ENCODE measurements around the gene GALNT11.
"Not testable (repeated sequence)": the region's sequence is repeated elsewhere in the genome, so short reads cannot be mapped to it uniquely, and the experiment has no call there.

The GALNT11 gene

DNA sequence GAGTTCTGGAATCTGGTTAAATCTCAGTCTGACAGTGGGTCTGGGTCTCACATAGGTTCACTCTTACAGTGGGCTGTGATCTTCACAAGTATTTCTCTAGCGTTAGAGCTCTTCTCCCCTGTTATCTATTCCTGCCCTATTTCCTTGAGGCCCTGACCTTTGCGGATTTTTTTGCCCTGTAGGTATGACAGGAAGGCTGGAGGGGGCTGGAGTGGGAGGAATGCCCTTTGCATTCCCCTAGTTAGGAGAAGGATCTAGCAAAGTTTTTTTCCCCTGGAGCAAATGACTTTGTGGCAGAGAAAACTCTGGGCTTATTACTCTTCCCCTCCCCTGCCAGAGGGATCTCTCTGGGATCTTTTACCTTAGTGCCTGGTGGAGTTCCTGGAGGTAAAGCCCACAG lies 49.2 kb downstream of the GALNT11 start:
- DNase-seq (ENCODE audit: low read depth in 2 of 2, low spot score in 1 of 2): no peak

DNA sequence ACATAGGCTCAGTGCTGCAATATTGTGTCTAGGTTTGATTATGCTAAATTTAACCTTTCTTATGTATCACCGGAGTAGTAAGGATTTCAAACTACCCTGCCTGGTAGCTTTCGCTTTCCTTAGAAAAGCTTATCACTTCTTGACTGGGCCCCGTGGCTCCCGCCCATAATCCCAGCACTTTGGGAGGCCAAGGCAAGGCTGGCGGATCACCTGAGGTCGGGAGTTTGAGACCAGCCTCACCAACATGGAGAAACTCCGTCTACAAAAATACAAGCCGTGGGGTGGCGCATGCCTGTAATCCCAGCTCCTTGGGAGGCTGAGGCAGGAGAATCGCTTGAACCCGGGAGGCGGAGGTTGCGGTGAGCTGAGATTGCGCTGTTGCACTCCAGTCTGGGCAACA lies 49.9 kb downstream of the GALNT11 start:
- DNase-seq (ENCODE audit: low read depth in 2 of 2, low spot score in 1 of 2): not testable (repeated sequence)

- DNase-seq (ENCODE audit: low read depth in 2 of 2, low spot score in 1 of 2): no peak
These were observed 50.9 kb downstream of the GALNT11 start for GRCh38 chr7:152076324-152076821.

DNA sequence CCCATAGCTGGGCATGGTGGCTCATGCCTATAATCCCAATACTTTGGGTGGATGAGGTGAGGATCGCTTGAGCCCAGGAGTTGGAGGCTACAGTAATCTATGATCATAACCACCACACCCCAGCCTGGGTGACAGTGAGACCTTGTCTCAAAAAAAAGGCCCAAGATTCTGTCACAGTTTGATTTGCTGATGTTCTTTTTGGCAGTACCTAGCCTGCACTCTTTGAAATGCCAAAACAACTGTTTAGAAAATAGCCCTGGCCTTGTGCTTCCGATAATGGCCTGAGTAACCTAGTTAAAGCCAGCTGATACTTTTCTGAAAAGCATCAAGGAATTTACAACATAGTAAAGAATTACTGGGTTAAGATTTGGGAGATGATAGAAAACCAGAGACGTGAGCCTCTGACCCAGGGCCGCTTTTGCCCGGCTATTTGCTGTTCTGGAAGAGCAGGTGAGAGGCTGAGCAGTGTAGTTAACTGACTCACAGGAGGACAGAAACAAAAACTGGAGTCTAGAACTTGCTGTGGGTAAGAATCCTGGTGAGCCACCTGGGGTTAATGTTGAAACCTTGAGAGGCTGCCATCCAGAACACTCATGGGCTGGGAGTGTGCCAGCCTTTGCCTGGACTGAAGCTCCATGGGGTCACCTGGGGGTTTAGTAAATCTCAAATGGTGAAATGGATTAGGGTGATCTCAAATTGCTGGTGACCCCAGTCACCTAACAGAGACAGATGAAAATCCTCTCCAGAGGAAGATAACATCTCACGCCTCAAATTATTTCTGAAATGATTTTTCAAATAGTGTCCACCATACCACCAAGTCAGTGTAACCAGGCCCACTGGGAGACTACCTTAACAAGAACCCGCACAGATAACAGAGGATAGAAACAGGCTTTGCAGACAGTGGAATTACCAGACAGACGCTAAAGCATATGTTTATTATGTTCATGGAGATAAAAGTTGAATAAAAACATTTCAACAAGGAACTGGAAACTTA lies 51.8 kb downstream of the GALNT11 start:
- DNase-seq (ENCODE audit: low read depth in 2 of 2, low spot score in 1 of 2): no peak

GRCh38 chr7:152078025-152078424 lies 52.6 kb downstream of the GALNT11 start:
- no peak for DNase-seq (ENCODE audit: low read depth in 2 of 2, low spot score in 1 of 2)

GRCh38 chr7:152078786-152079185 lies 53.3 kb downstream of the GALNT11 start:
- no peak for DNase-seq (ENCODE audit: low read depth in 2 of 2, low spot score in 1 of 2)

GRCh38 chr7:152081088-152081487 lies 55.6 kb downstream of the GALNT11 start:
- DNase-seq (ENCODE audit: low read depth in 2 of 2, low spot score in 1 of 2): no peak

- DNase-seq (ENCODE audit: low read depth in 2 of 2, low spot score in 1 of 2): not testable (repeated sequence)
These were observed 56.7 kb downstream of the GALNT11 start for GRCh38 chr7:152082073-152082721.

GRCh38 chr7:152085131-152085530 lies 59.7 kb downstream of the GALNT11 start:
- no peak for DNase-seq (ENCODE audit: low read depth in 2 of 2, low spot score in 1 of 2)

- no peak for DNase-seq (ENCODE audit: low read depth in 2 of 2, low spot score in 1 of 2)
These were observed 61.0 kb downstream of the GALNT11 start for GRCh38 chr7:152086513-152086912.

DNA sequence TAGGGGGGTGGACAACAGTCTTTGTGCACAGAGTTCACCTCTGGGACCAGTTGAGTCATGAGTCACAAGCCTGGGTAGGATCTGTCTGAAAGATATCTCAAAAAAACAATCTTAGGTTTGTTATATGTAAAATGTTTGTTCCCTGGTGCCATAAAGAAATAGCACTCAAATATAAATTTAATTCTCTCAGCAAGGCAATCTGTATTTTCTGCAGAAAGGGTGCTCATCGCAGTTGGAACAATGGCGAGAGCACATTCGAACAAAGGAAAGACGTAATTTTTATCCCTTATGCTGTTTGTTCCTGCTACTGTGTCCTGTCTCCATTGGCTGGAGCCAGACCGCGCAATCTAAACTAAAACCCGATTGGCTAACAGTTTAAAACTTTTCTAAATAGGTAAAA lies 63.7 kb downstream of the GALNT11 start:
- no peak for DNase-seq (ENCODE audit: low read depth in 2 of 2, low spot score in 1 of 2)

DNA sequence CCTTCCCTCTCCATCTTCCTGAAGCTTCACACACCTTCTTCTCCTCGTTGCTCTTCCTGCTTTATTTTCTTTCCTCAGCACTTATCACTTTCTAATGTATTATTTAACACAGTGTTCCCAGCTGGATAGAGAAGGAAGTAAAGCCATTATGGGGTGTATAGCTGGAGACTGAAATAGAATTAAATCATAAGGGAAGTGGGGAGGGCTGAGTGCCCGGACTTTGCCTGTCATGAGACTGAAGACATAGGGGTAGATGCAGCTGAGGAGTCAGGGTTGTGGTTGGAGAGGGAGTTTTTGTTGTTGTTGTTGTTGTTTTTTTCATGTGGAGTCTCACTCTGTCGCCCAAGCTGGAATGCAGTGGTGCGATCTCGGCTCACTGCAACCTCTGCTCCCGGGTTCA lies 65.3 kb downstream of the GALNT11 start:
- no peak for DNase-seq (ENCODE audit: low read depth in 2 of 2, low spot score in 1 of 2)

DNA sequence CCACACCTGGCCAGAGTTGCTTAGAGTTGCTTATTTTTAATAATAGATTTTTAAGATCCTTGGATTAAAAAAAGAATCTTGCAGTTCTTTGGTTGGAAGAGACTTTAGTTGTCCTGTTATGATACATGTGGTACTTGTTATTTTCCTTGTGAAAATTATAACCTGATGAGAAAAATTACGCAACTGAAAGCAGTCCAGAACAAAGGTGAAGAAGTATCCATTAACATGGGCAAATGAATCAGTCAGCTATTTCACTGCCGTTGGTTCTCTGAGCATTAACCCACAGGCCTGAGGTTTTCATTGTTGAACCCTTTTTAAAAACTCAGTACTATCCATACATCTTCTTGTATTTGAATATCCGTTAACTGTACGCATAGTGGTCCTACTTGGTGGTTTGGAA lies 68.2 kb downstream of the GALNT11 start:
- DNase-seq (ENCODE audit: low read depth in 2 of 2, low spot score in 1 of 2): no peak

DNA sequence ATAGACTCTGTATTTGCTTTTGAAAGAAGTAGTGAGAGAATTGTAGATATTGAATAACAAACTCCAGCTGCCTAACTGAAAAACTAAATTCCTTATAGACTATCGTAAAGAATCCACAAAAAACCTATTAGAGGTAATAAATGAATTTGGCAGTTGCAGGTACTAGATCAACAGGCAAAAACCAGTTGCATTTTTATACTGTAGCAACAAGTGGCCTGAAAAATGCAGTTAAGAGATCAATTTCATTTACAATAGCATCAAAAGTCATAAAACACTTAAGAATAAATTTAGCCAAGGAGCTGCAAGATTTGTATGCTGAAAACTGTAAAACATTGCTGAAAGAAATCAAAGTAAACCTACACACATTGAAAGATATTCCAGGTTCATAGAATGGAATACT lies 70.3 kb downstream of the GALNT11 start:
- DNase-seq (ENCODE audit: low read depth in 2 of 2, low spot score in 1 of 2): no peak

GRCh38 chr7:152097330-152097729 lies 71.9 kb downstream of the GALNT11 start:
- no peak for DNase-seq (ENCODE audit: low read depth in 2 of 2, low spot score in 1 of 2)

DNA sequence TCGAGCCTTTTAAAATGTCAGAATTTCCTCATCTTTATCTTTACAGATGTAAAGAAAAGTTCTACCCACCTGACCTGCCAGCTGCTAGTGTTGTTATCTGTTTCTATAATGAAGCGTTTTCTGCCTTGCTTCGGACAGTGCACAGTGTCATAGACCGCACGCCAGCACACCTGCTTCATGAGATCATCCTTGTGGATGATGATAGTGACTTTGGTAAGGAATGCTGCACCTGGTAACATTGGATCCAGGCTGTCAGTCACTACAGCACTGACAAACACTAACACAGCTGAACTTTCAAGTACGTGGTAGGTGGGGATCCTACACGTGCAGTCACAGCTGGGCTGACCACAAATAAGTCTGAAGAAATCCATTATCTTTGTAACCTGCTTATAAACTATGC lies 77.6 kb downstream of the GALNT11 start:
- no peak for DNase-seq (ENCODE audit: low read depth in 2 of 2, low spot score in 1 of 2)

DNA sequence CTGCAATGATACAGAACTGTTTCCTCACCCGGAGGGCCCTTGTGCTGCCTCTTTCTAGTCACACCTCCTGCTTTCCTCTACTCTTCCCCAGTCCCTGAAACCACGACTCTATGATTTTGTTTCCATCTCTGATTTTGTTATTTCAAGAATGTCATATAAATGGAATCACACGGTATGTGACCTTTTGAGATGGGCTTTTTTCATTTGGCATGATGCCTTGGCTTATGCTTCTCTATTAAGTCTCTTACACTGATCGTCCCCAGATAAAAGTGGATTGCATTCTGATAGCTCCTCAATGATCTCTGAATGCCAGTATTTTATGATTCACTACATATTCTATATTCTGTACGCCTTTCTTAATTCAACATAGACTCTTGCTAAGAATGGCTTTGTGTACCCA lies 78.2 kb downstream of the GALNT11 start:
- no peak for DNase-seq (ENCODE audit: low read depth in 2 of 2, low spot score in 1 of 2)

GRCh38 chr7:152105205-152105604 lies 79.7 kb downstream of the GALNT11 start:
- no peak for DNase-seq (ENCODE audit: low read depth in 2 of 2, low spot score in 1 of 2)

DNA sequence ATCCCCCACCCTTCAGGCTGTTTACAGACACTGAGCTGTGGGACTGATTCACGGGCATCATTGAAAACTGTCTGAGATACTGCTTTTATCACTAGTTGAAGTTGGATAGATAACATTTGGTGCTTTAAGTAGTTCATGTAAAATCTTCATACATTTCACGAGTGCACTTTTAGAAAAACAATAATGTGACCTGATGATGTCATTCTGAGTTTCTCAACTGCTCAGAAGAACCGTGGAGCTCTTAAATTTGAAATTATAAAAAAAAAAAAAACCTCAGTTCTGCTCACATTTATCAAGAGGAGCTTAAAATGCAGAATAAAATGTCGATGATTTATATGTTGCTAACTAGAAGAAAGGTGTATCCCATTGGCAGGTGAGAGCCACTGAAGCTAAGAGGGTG lies 81.5 kb downstream of the GALNT11 start:
- no peak for DNase-seq (ENCODE audit: low read depth in 2 of 2, low spot score in 1 of 2)

DNA sequence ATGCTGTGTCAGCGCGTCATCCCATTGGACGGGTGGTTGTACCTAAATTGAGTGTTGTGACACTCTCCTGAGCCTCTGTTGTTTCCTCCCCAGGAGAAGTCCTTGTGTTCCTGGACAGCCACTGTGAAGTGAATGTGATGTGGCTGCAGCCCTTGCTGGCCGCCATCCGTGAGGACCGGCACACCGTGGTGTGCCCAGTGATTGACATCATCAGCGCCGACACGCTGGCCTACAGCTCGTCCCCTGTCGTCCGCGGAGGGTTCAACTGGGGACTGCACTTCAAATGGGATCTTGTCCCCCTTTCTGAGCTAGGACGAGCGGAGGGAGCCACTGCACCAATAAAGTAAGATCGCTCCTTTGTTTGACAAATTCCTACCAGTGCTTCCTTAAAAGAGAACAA lies 82.5 kb downstream of the GALNT11 start:
- no peak for DNase-seq (ENCODE audit: low read depth in 2 of 2, low spot score in 1 of 2)

GRCh38 chr7:152108359-152108758 lies 82.9 kb downstream of the GALNT11 start:
- DNase-seq (ENCODE audit: low read depth in 2 of 2, low spot score in 1 of 2): no peak

- no peak for DNase-seq (ENCODE audit: low read depth in 2 of 2, low spot score in 1 of 2)
These were observed 87.4 kb downstream of the GALNT11 start for GRCh38 chr7:152112829-152113228.
